Prostate gland (tissue), 2 donors: ENCODE measurements around the gene FKRP. TPM values are rescaled to one million over a fixed set of nuclear protein-coding genes. Genes with fewer than 3 reads are reported as not detected.

Experiments used
- DNase-seq: peaks from one replicate; pipeline ENCODE4 v3.0.0-alpha.2; 2019; ENCODE audit warnings: low spot score
- H3K27ac ChIP-seq, 2 donors: fragments of 200-600 bp; sonication (generic); 2 replicates each; pipeline ENCODE4 v1.5.1; 2017 to 2019
- H3K27me3 ChIP-seq: fragments of 200-600 bp; sonication (generic); replicated peaks from 2 replicates; pipeline ENCODE4 v1.5.1; 2019; ENCODE audit not compliant: insufficient read depth
- H3K36me3 ChIP-seq, 2 donors: fragments of 200-600 bp; sonication (generic); 1 replicate in 1 of 2; 2 replicates in 1 of 2; pipeline versions ENCODE4 v1.5.1 to v1.8.1; 2017 to 2019
- H3K4me1 ChIP-seq: fragments of 200-600 bp; sonication (generic); replicated peaks from 2 replicates; pipeline ENCODE4 v1.5.1; 2019
- H3K4me3 ChIP-seq, 2 donors: fragments of 200-600 bp; sonication (generic); 2 replicates each; pipeline ENCODE4 v1.5.1; 2017 to 2019
- H3K9me3 ChIP-seq: fragments of 200-600 bp; sonication (generic); 2 replicates; pipeline ENCODE4 v1.5.1; 2017
- POLR2A ChIP-seq: fragments of 450-650 bp; IDR thresholded peaks from one replicate; pipeline ENCODE4 v1.6.1; 2016; ENCODE audit warnings: antibody characterized with exemption, mild to moderate bottlenecking
- POLR2AphosphoS5 ChIP-seq: sonication (generic); formaldehyde crosslinking; IDR thresholded peaks from one replicate; pipeline ENCODE4 v1.6.1; 2017; ENCODE audit warnings: antibody characterized with exemption
- WGBS: methylation state at CpG from one replicate; pipeline ENCODE4 v1.1.5; 2018; 5-methylcytosine and 5-hydroxymethylcytosine counted together
- intact Hi-C: fragments of 100-400 bp; cut with DNase I; formaldehyde crosslinking; loops from one replicate; pipeline ENCODE4 v1.14.2; 2022
- total RNA-seq, 2 donors: library from RNA; depleted of rRNA; stranded (reverse); fragments of >200 nt; gene quantifications; one replicate each; pipeline ENCODE4 v1.1.0, GENCODE V29; 2016
- TF ChIP-seq, protein P1 (sequence below), 4 experiments: fragments of 200-600 bp in 2 of 4; fragments of 450-650 bp in 2 of 4; sonication (generic) in 2 of 4; IDR thresholded peaks; 1 replicate in 3 of 4; 2 replicates in 1 of 4; pipeline ENCODE4 v1.5.1; 2016 to 2019; ENCODE audit warnings: antibody characterized with exemption in 4 of 4, mild to moderate bottlenecking in 2 of 4, moderate library complexity in 2 of 4

Gene FKRP
- total RNA-seq, 2 donors from 2014 or later: 15.2 to 32.0 TPM

DNA sequence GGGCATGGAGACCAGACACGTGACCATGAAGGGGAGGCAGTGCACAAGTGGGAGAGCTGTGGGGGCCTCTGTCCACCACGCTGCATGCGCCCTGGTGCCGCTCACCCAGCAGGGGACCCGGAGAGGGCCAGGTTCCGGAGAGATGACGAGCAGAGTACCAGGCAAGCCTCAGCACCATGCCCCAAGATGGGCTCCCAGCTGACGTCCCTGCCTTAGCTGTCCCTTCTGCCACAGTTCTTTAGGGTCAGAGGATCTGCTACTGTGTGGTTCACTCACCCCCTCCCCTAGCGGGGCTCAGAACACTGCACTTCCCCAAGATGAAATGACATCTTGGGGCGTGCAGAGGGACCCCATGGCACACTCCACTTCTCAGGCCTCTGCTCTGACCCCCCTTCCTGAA lies 19.3 kb upstream of the FKRP start:
- Histone ChIP-seq H3K4me1 (no peaks in the 10 kb centered on the region), H3K36me3 (peaks cover 18 to 52% of the 10 kb centered on the region in 2 donors), H3K9me3 (no peaks in the 10 kb centered on the region), H3K27ac (no peak overlapping the region), H3K27me3 (no peaks in the 10 kb centered on the region), H3K4me3 (no peak overlapping the region)
- WGBS: 84% methylated on average over 9 of the region's 10 CpGs
- intact Hi-C loops: no loop called here
- TF ChIP-seq, protein P1, sequence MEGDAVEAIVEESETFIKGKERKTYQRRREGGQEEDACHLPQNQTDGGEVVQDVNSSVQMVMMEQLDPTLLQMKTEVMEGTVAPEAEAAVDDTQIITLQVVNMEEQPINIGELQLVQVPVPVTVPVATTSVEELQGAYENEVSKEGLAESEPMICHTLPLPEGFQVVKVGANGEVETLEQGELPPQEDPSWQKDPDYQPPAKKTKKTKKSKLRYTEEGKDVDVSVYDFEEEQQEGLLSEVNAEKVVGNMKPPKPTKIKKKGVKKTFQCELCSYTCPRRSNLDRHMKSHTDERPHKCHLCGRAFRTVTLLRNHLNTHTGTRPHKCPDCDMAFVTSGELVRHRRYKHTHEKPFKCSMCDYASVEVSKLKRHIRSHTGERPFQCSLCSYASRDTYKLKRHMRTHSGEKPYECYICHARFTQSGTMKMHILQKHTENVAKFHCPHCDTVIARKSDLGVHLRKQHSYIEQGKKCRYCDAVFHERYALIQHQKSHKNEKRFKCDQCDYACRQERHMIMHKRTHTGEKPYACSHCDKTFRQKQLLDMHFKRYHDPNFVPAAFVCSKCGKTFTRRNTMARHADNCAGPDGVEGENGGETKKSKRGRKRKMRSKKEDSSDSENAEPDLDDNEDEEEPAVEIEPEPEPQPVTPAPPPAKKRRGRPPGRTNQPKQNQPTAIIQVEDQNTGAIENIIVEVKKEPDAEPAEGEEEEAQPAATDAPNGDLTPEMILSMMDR (IDR thresholded peaks at IDR 0.05): no peak
- no peak for TF ChIP-seq POLR2AphosphoS5
- no peak for TF ChIP-seq POLR2A
- DNase-seq: no peak

DNA sequence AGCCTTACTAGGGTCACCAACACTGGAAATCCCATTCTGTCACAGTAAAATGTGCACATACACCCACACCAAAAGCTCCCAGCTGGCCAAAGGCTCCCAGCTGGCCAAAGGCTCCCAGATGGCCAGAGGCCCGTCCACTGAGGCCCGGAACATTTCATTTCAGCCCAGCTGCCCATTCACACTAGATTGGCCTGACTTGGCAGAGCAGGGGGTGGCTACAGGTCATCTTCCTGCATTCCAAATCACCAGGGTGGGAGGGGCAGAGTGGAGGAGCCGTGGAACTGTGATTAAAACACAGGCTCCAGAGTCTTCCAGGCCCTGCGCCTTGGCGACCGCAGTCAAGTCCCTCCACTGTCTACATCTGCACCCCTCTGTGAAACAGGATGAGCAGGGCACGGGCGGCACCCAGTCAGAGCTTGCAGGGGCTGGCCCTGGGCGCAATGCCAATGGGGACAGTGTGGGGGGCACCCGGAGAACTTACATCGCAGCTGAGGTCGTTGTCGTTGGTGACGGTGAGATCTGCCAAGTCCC lies 18.8 kb upstream of the FKRP start:
- no peak for DNase-seq
- WGBS: 50% methylated on average over 14 of the region's 14 CpGs
- intact Hi-C loops: no loop called here
- Histone ChIP-seq H3K27ac (no peak overlapping the region), H3K4me1 (no peaks in the 10 kb centered on the region), H3K27me3 (no peaks in the 10 kb centered on the region), H3K9me3 (no peaks in the 10 kb centered on the region), H3K4me3 (no peak overlapping the region), H3K36me3 (peaks cover 15 to 48% of the 10 kb centered on the region in 2 donors)
- TF ChIP-seq, protein P1 (IDR thresholded peaks at IDR 0.05): no peak
- no peak for TF ChIP-seq POLR2A
- no peak for TF ChIP-seq POLR2AphosphoS5

DNA sequence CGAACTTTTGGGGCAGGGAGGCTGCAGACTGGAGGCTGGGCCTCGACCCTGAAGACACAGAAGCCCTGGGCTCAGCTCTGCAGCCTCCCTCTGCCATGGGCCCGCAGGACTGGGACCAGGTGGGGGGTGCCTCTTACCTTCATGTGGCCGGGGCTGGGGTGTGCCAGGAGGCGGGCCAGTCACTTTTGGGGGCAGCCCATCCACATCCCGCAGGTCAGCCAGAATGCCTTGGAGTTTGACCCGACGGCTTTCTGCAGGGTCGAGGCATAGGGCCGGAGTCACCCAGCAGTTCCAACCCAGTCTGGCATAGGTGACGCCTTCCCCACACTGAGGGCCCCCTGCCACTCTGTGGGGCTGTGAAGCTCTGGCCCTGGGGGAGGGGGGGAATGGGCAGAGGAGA lies 18.1 kb upstream of the FKRP start:
- no peak for TF ChIP-seq POLR2A
- no peak for TF ChIP-seq POLR2AphosphoS5
- TF ChIP-seq, protein P1 (IDR thresholded peaks at IDR 0.05): no peak
- Histone ChIP-seq H3K36me3 (peaks cover 12 to 51% of the 10 kb centered on the region in 2 donors), H3K4me1 (no peaks in the 10 kb centered on the region), H3K27me3 (no peaks in the 10 kb centered on the region), H3K27ac (peak overlapping the region in 1 of 2 donors; percentile 9), H3K4me3 (no peak overlapping the region), H3K9me3 (no peaks in the 10 kb centered on the region)
- intact Hi-C loops: loop anchor here (1.0 kb wide), 1 partner anchor 23 kb away; no protein-coding TSS in a partner anchor
- 77% methylated on average over 10 of the region's 11 CpGs for WGBS
- DNase-seq: no peak

DNA sequence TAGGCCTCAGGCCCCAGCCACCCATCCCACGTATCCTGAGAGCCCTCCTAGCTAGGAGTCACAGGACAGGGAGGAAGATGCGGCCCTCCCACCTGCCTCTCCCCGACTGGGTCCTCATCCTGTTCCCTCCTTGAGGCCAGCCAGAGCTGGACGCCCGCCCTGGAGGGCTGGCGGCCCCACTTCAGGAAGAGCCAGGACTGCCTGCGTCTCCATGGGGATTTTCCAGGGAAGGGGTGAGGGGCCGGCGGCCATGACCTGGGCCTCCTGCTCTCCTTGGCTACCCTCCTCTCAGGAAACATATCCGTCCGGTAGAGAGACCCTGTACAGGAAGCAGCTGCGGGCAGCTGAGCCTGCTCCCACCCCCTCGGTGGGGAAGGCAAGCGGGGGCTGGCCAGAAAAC lies 17.6 kb upstream of the FKRP start:
- H3K27ac ChIP-seq: peak overlapping the region in 1 of 2 donors; percentile 9
- DNase-seq: no peak
- 68% methylated on average over 14 of the region's 14 CpGs for WGBS
- TF ChIP-seq POLR2A (no peak), POLR2AphosphoS5 (no peak)
- TF ChIP-seq, protein P1 (IDR thresholded peaks at IDR 0.05): no peak
- no peak overlapping the region for H3K4me3 ChIP-seq
- H3K4me1 ChIP-seq: no peaks in the 10 kb centered on the region
- intact Hi-C loops: loop anchor here (1.0 kb wide), 1 partner anchor 24 kb away; no protein-coding TSS in a partner anchor
- H3K9me3 ChIP-seq: no peaks in the 10 kb centered on the region
- peaks cover 12 to 56% of the 10 kb centered on the region in 2 donors for H3K36me3 ChIP-seq
- no peaks in the 10 kb centered on the region for H3K27me3 ChIP-seq

DNA sequence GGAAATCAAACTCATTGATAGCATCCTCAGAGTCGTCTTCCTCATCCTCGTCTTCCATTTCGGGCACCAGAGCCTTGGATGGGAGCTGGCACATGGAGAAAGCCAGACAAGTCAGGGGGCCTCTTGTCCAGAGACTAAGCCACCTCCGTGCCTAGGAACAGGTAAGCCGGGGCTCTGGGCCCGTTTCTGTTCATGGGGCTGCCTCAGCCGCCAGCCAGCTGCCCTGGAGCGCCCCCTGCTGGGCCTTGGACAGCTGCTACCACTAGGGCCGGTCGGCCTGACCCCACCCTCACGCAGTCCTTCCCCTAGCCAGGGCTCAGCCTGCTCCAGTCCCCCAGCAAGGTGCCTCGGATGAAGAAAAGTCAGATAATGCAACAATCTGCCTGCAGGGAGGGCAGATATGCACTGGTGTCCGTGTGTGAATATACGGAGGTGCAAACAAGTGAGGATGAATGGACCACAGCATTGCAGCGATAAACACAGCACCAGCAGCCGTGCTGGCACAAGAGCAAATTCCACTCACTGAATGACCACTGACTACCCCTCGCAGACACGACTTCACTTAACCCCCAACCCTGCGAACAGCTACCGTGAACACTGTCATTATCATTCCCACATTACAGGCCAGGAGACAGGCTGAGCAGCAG lies 17.0 kb upstream of the FKRP start:
- 47% methylated on average over 20 of the region's 20 CpGs for WGBS
- H3K4me1 ChIP-seq: no peaks in the 10 kb centered on the region
- H3K36me3 ChIP-seq: peaks cover 12 to 58% of the 10 kb centered on the region in 2 donors
- TF ChIP-seq, protein P1 (IDR thresholded peaks at IDR 0.05): peak; percentile 72 to 89 (median 79)
- no peak for TF ChIP-seq POLR2AphosphoS5
- intact Hi-C loops: loop anchor here (1.0 kb wide), 1 partner anchor 25 kb away; no protein-coding TSS in a partner anchor
- H3K27me3 ChIP-seq: no peaks in the 10 kb centered on the region
- no peaks in the 10 kb centered on the region for H3K9me3 ChIP-seq
- peak; percentile 60 for DNase-seq
- H3K4me3 ChIP-seq: no peak overlapping the region
- no peak overlapping the region for H3K27ac ChIP-seq
